ACC112 (cell line): ENCODE data around the gene SLC4A4.

Source experiments
- H2AFZ ChIP-seq: fragments of 200-600 bp; sonication (generic); one replicate; pipeline ENCODE4 v1.6.0; 2017; ENCODE audit warnings: antibody characterized with exemption, low read length; ENCODE audit not compliant: unreplicated experiment
- H3K27ac ChIP-seq: fragments of 200-600 bp; sonication (generic); 2 replicates; pipeline ENCODE4 v1.5.1; 2014; ENCODE audit warnings: low read depth, mild to moderate bottlenecking, antibody characterized with exemption, low read length, moderate library complexity
- H3K27me3 ChIP-seq: fragments of 200-600 bp; sonication (generic); 2 replicates; pipeline ENCODE4 v1.6.1; 2014; ENCODE audit warnings: mild to moderate bottlenecking, antibody characterized with exemption, low read length, moderate library complexity, mixed read lengths; ENCODE audit not compliant: insufficient read depth
- H3K36me3 ChIP-seq: fragments of 200-600 bp; sonication (generic); 2 replicates; pipeline ENCODE4 v1.6.1; 2016; ENCODE audit warnings: mild to moderate bottlenecking, antibody characterized with exemption, low read length, moderate library complexity, mixed read lengths; ENCODE audit not compliant: insufficient read depth
- H3K4me1 ChIP-seq: fragments of 200-600 bp; sonication (generic); one replicate; pipeline ENCODE4 v1.6.1; 2016; ENCODE audit warnings: low read length, mixed read lengths; ENCODE audit not compliant: insufficient read depth, unreplicated experiment, control insufficient read depth
- H3K4me3 ChIP-seq: fragments of 200-600 bp; sonication (generic); 2 replicates; pipeline ENCODE4 v1.5.1; 2014; ENCODE audit warnings: mild to moderate bottlenecking, low read depth, low read length
- H3K79me2 ChIP-seq: fragments of 200-600 bp; sonication (generic); one replicate; pipeline ENCODE4 v1.6.0; 2016; ENCODE audit warnings: low read length; ENCODE audit not compliant: control insufficient read depth, unreplicated experiment, insufficient read depth

The SLC4A4 gene

DNA sequence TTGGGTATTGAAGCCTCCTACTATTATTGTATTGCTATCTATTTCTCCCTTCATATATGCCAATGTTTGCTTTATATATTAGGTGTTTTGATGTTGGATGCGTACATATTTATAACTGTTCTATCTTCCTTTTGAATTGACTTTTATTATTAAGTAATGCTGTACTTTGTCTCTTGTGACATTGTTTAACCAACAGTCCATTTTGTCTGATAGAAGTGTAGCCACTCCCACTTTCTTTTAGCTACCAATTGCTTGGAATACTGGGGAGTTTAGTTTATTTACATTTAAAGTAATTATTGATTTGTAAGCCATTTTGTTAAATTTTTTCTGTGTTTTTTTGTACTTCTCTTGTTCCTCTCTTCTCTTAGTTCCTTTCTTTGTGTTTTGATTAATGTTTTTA is 249.2 kb downstream of the SLC4A4 start:
- H3K4me3 ChIP-seq, result no peak overlapping the region
- no peaks in the 10 kb centered on the region for H3K27me3 ChIP-seq
- no peaks in the 10 kb centered on the region for H3K4me1 ChIP-seq
- H3K79me2 ChIP-seq, result no peaks in the 10 kb centered on the region
- no peak overlapping the region for H3K27ac ChIP-seq
- no peaks in the 10 kb centered on the region for H3K36me3 ChIP-seq
- no peak overlapping the region for H2AFZ ChIP-seq

- H3K4me1 ChIP-seq, result no peaks in the 10 kb centered on the region
- no peaks in the 10 kb centered on the region for H3K27me3 ChIP-seq
- no peaks in the 10 kb centered on the region for H3K36me3 ChIP-seq
- no peaks in the 10 kb centered on the region for H3K79me2 ChIP-seq
- no peak overlapping the region for H3K4me3 ChIP-seq
- H2AFZ ChIP-seq, result no peak overlapping the region
- H3K27ac ChIP-seq, result no peak overlapping the region
Measured at GRCh38 chr4:71592793-71593192, 254.0 kb downstream of the SLC4A4 start.

DNA sequence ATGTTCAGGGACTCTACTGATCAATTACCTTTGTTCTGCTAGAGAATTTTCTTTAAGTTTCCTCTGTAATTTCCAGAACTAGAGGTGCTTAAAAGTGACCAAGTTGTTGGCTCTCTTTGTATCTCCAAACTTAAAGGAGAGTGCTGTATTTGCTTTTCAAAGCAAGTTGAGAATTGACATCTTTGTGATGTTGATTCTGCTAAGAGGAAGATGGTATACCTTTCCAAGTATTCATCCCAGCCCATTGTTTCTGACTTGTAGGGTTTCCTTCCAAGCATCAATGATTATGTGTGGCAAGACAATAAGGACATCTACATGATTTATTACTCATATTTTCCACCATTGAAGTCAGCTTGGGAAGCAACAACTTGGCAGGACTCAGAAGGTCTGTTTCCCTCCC is 254.5 kb downstream of the SLC4A4 start:
- Histone ChIP-seq H3K79me2 (no peaks in the 10 kb centered on the region), H3K4me1 (no peaks in the 10 kb centered on the region), H3K27me3 (peaks cover 5% of the 10 kb centered on the region; the same call in 1 of the 2 replicates), H2AFZ (no peak overlapping the region), H3K27ac (no peak overlapping the region), H3K4me3 (no peak overlapping the region), H3K36me3 (no peaks in the 10 kb centered on the region)

- no peak overlapping the region for H2AFZ ChIP-seq
- H3K27ac ChIP-seq, result no peak overlapping the region
- H3K4me1 ChIP-seq, result no peaks in the 10 kb centered on the region
- H3K4me3 ChIP-seq, result no peak overlapping the region
- H3K36me3 ChIP-seq, result no peaks in the 10 kb centered on the region
- H3K79me2 ChIP-seq, result no peaks in the 10 kb centered on the region
- H3K27me3 ChIP-seq, result peaks cover 5% of the 10 kb centered on the region; the same call in 1 of the 2 replicates
Measured at GRCh38 chr4:71595576-71596108, 256.8 kb downstream of the SLC4A4 start.

DNA sequence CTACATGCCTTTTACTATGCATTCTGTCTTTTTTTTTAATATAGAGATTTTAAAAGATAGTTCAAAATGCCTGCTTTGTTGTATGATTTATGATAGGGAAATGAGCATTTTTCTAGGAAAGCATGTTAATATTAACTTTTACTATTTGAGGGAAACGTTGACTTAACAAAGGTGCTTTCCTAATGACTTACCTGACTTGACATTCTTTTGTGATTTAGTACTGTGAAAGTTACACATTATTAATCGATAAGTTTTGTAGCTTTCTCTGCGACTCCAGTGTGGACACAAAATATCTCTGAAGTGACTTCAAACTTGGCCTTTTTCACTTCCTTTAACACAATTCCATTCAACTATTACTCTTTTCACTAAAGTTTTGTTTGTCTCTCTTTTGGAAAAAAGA is 260.8 kb downstream of the SLC4A4 start:
- H3K4me3 ChIP-seq, result no peak overlapping the region
- H3K27me3 ChIP-seq, result peaks cover 5% of the 10 kb centered on the region; the same call in 1 of the 2 replicates
- no peak overlapping the region for H3K27ac ChIP-seq
- H2AFZ ChIP-seq, result no peak overlapping the region
- peaks cover 9% of the 10 kb centered on the region for H3K4me1 ChIP-seq
- H3K36me3 ChIP-seq, result no peaks in the 10 kb centered on the region
- H3K79me2 ChIP-seq, result no peaks in the 10 kb centered on the region

DNA sequence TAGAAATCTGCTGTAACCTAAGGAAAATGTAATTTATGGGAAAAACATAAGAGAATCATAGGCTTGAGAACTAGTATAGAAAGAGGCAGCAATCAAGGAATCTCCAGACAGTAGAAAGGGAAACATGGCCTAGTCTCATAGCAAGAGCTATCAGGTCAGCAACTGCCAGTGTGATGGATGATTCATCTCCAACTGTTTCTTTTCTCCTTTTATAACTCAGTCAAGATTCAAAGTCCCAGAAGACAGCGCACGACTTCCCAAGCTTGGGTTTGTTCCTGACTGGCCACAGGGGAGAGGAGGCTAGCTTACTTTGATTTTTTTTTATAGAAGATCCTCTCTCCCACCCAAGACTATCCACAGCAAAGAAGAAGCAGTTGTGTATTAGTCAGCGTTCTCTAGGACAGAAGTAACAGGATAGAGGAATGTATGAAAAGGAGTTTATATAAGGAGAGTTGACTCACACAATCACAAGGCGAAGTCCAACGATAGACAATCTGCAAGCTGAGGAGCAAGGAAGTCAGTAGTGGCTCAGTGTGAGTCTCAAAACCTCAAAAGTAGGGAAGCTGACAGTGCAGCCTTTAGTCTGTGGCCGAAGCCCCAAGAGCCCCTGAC is 263.6 kb downstream of the SLC4A4 start:
- peaks cover 5% of the 10 kb centered on the region; the same call in 1 of the 2 replicates for H3K27me3 ChIP-seq
- H2AFZ ChIP-seq, result no peak overlapping the region
- H3K4me3 ChIP-seq, result no peak overlapping the region
- H3K27ac ChIP-seq, result peak overlapping the region; percentile 74
- peaks cover 9% of the 10 kb centered on the region for H3K4me1 ChIP-seq
- H3K79me2 ChIP-seq, result no peaks in the 10 kb centered on the region
- H3K36me3 ChIP-seq, result no peaks in the 10 kb centered on the region

GRCh38 chr4:71604785-71605184 is 266.0 kb downstream of the SLC4A4 start:
- peaks cover 30% of the 10 kb centered on the region for H3K4me1 ChIP-seq
- H3K79me2 ChIP-seq, result no peaks in the 10 kb centered on the region
- no peak overlapping the region for H2AFZ ChIP-seq
- no peak overlapping the region for H3K4me3 ChIP-seq
- no peak overlapping the region for H3K27ac ChIP-seq
- no peaks in the 10 kb centered on the region for H3K27me3 ChIP-seq
- no peaks in the 10 kb centered on the region for H3K36me3 ChIP-seq

DNA sequence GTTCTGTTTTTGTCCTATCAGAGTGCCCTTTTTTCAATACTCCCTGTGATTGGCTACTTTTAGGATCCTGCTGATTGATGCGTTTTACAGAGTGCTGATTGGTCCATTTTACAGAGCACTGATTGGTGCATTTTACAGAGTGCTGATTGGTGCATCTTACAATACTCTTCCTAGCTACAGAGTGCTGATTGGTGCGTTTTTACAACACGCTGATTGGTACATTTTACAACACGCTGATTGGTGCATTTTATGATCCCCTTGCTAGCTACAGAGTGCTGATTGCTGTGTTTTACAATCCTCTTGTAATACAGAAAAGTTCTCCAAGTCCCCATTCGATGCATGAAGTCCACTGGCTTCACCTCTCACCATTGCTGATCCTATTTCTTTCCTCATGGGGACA is 268.3 kb downstream of the SLC4A4 start:
- Histone ChIP-seq H3K27ac (no peak overlapping the region), H3K4me1 (peaks cover 30% of the 10 kb centered on the region), H3K79me2 (no peaks in the 10 kb centered on the region), H2AFZ (no peak overlapping the region), H3K36me3 (no peaks in the 10 kb centered on the region), H3K27me3 (no peaks in the 10 kb centered on the region), H3K4me3 (no peak overlapping the region)

DNA sequence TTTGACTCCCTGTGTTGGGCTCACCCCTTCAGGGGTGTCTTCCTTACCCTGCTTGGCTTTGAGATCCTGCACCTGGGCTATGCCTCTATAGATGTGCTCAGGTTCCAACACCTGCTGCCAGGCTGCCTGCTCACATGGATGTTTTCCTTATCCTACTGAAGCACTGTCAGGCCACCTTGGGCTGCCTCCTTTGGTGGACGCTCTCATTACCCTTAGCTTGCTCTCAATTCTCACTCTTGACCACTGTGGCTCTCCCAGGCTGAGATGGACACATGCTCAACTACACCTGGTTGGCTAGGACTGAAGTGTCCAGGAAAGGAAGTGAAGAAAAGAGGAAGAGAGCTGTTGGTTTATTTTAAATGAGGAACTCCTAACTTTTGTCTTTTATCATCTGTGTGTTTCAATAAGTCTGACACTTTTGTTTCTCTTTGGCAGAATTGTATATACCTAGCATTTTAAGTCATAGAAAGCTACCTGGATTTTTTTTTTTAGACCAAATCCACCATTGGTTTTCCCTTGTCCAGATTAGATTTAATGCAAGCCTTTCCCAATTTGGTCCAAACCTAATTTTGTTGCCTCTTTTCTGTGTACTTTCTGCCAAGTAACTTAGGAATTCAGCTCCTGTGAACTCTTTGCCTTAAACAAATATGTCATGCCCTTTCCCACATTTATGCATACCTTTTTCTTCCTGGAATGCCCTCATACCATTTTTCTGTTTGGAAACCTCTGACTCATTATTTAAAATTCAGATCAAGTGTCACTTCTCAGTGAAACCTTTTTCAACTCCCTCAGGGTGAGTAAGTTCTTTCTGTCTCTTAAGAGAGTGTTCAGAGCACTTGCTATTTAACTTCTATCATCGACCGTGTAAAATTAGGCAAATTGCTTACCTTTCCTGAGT is 269.2 kb downstream of the SLC4A4 start:
- no peaks in the 10 kb centered on the region for H3K36me3 ChIP-seq

GRCh38 chr4:71608678-71609071 is 269.9 kb downstream of the SLC4A4 start:
- H3K27me3 ChIP-seq, result no peaks in the 10 kb centered on the region
- H3K79me2 ChIP-seq, result no peaks in the 10 kb centered on the region
- peaks cover 23% of the 10 kb centered on the region for H3K4me1 ChIP-seq
- H3K4me3 ChIP-seq, result peak overlapping the region; percentile 39; the same call in 1 of the 2 replicates
- H3K27ac ChIP-seq, result peak overlapping the region; percentile 70
- H3K36me3 ChIP-seq, result no peaks in the 10 kb centered on the region
- H2AFZ ChIP-seq, result no peak overlapping the region

More for the DNA sequence above, 269.2 kb downstream of the SLC4A4 start:
- Histone ChIP-seq H3K27ac (peak overlapping the region; percentile 70), H3K4me1 (peaks cover 23% of the 10 kb centered on the region), H3K4me3 (peak overlapping the region; percentile 39; the same call in 1 of the 2 replicates), H2AFZ (no peak overlapping the region), H3K27me3 (no peaks in the 10 kb centered on the region), H3K79me2 (no peaks in the 10 kb centered on the region)
